Activated CD4-positive, alpha-beta T cell treated with anti-CD3 and anti-CD28 coated beads, Interleukin-2, Interleukin-6, amounts not matched to agents 100 ng/mL and 50 ng/mL, durations not matched to agents 16 hours and 8 hours (primary cell): ENCODE results near the gene EPS8L3.
A peak's percentile ranks its signal among the peaks of the same experiment; 100 is the strongest.
"Not testable (repeated sequence)": the region's sequence is repeated elsewhere in the genome, so short reads cannot be mapped to it uniquely, and the experiment has no call there.

ENCODE experiments used
- DNase-seq: peaks from one replicate; pipeline ENCODE4 v3.0.0-alpha.2; 2020

The EPS8L3 gene

GRCh38 chr1:109762821-109763645, 690 bp downstream of the EPS8L3 start:
- no peak for DNase-seq

GRCh38 chr1:109762039-109762585, 1.6 kb downstream of the EPS8L3 start:
- no peak for DNase-seq

GRCh38 chr1:109761227-109762038, 2.3 kb downstream of the EPS8L3 start:
- DNase-seq: no peak

- no peak for DNase-seq
Observed at GRCh38 chr1:109760581-109761226, 3.0 kb downstream of the EPS8L3 start.

- no peak for DNase-seq
Observed at GRCh38 chr1:109759513-109760334, 4.0 kb downstream of the EPS8L3 start.

GRCh38 chr1:109757936-109758786, 5.6 kb downstream of the EPS8L3 start:
- no peak for DNase-seq

- DNase-seq: no peak
Observed at GRCh38 chr1:109756848-109757521, 6.7 kb downstream of the EPS8L3 start.

- DNase-seq: not testable (repeated sequence)
Observed at GRCh38 chr1:109756325-109756724, 7.4 kb downstream of the EPS8L3 start.

- DNase-seq: no peak
Observed at GRCh38 chr1:109754738-109755137, 9.0 kb downstream of the EPS8L3 start.

- no peak for DNase-seq
Observed at GRCh38 chr1:109751531-109752260, 12.0 kb downstream of the EPS8L3 start.

GRCh38 chr1:109750920-109751319, 12.8 kb downstream of the EPS8L3 start:
- DNase-seq: no peak

- DNase-seq: no peak
Observed at GRCh38 chr1:109750241-109750882, 13.4 kb downstream of the EPS8L3 start.

- DNase-seq: no peak
Observed at GRCh38 chr1:109749221-109749620, 14.5 kb downstream of the EPS8L3 start.

GRCh38 chr1:109748311-109748710, 15.4 kb downstream of the EPS8L3 start:
- DNase-seq: not testable (repeated sequence)

GRCh38 chr1:109740615-109741373, 22.9 kb downstream of the EPS8L3 start, which contains the start of gene GSTM3:
TSS of gene GSTM3 (minus strand) at chr1:109741038. CDS start at chr1:109740287, 751 bp downstream.
- no peak for DNase-seq

GRCh38 chr1:109739738-109740614, 23.7 kb downstream of the EPS8L3 start:
- peak; percentile 68 for DNase-seq

GRCh38 chr1:109733236-109733870, 30.4 kb downstream of the EPS8L3 start:
- DNase-seq: no peak
